ENCODE measurements around the gene NRXN3.

DNA sequence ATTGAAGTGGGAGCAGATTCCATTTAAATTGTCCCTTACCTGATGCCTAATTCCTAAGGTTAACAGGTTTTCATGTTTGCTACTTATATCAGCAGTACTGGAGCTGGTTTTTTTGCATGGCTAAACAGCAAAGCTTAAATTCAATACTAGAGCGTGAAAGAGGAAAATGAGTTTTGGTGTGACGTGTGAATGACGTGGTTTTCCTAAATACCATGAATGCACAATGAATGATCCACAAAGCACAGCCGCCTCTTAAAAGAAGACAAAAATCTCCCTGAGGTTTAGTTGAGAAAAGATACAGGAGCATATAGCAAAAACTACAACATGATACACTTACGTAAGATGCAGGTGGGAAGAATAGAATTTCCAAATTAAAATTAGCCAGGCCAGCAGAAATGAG is 1310.0 kb downstream of the NRXN3 start:
- TF ChIP-seq EZH2 (IDR thresholded peaks at IDR 0.05; ENCODE audit: insufficient read depth, poor library complexity, severe bottlenecking), result no peak
- TF ChIP-seq EZH2phosphoT487 (IDR thresholded peaks at IDR 0.05; ENCODE audit: insufficient read depth, low read depth), result no peak
